Measurements from ENCODE around the gene C10orf62. TPM values are rescaled to one million over a fixed set of nuclear protein-coding genes. Genes with fewer than 3 reads are reported as not detected.

C10orf62 gene
- polyA plus RNA-seq, 4 donors = 0.27 to 0.90 (median 0.46) TPM

GRCh38 chr10:97584060-97584797, 5.3 kb upstream of the C10orf62 start, which contains the start of gene HOGA1:
Gene HOGA1, plus strand, starts transcription at chr10:97584389. Its CDS starts 315 bp downstream, at chr10:97584704.
- DNase-seq (ENCODE audit: low read depth in 4 of 4, low spot score in 3 of 4) = peak in 3 of 4 donors; percentile 36 to 48 (median 47)

GRCh38 chr10:97584798-97585438, 4.6 kb upstream of the C10orf62 start:
- no peak for DNase-seq (ENCODE audit: low read depth in 4 of 4, low spot score in 3 of 4)

- DNase-seq (ENCODE audit: low read depth in 4 of 4, low spot score in 3 of 4) = no peak
Measured at GRCh38 chr10:97585439-97585811, 4.1 kb upstream of the C10orf62 start.

- DNase-seq (ENCODE audit: low read depth in 4 of 4, low spot score in 3 of 4) = no peak
Measured at GRCh38 chr10:97587183-97587582, 2.3 kb upstream of the C10orf62 start.

GRCh38 chr10:97590082-97590747, 694 bp downstream of the C10orf62 start:
- no peak for DNase-seq (ENCODE audit: low read depth in 4 of 4, low spot score in 3 of 4)

GRCh38 chr10:97590748-97591495, 1.4 kb downstream of the C10orf62 start:
- DNase-seq (ENCODE audit: low read depth in 4 of 4, low spot score in 3 of 4) = no peak

- no peak for DNase-seq (ENCODE audit: low read depth in 4 of 4, low spot score in 3 of 4)
Measured at GRCh38 chr10:97593421-97593820, 3.9 kb downstream of the C10orf62 start.

- DNase-seq (ENCODE audit: low read depth in 4 of 4, low spot score in 3 of 4) = no peak
Measured at GRCh38 chr10:97596101-97597082, 6.9 kb downstream of the C10orf62 start.

GRCh38 chr10:97597778-97598177, 8.3 kb downstream of the C10orf62 start:
- DNase-seq (ENCODE audit: low read depth in 4 of 4, low spot score in 3 of 4) = no peak

- no peak for DNase-seq (ENCODE audit: low read depth in 4 of 4, low spot score in 3 of 4)
Measured at GRCh38 chr10:97598407-97599271, 9.1 kb downstream of the C10orf62 start.

- DNase-seq (ENCODE audit: low read depth in 4 of 4, low spot score in 3 of 4) = no peak
Measured at GRCh38 chr10:97599272-97599619, 9.7 kb downstream of the C10orf62 start.

- DNase-seq (ENCODE audit: low read depth in 4 of 4, low spot score in 3 of 4) = no peak
Measured at GRCh38 chr10:97600616-97601015, 11.1 kb downstream of the C10orf62 start.

GRCh38 chr10:97601268-97602215, 12.0 kb downstream of the C10orf62 start:
- DNase-seq (ENCODE audit: low read depth in 4 of 4, low spot score in 3 of 4) = no peak

GRCh38 chr10:97607095-97607636, 17.6 kb downstream of the C10orf62 start:
- no peak for DNase-seq (ENCODE audit: low read depth in 4 of 4, low spot score in 3 of 4)

GRCh38 chr10:97608991-97609561, 19.6 kb downstream of the C10orf62 start:
- no peak for DNase-seq (ENCODE audit: low read depth in 4 of 4, low spot score in 3 of 4)

- DNase-seq (ENCODE audit: low read depth in 4 of 4, low spot score in 3 of 4) = no peak
Measured at GRCh38 chr10:97611473-97611872, 22.0 kb downstream of the C10orf62 start.

- no peak for DNase-seq (ENCODE audit: low read depth in 4 of 4, low spot score in 3 of 4)
Measured at GRCh38 chr10:97612386-97612785, 22.9 kb downstream of the C10orf62 start.
